A549 (cell line): Measurements from ENCODE around the gene GOLGA6D. TPM values are rescaled to one million over a fixed set of nuclear protein-coding genes. Genes with fewer than 3 reads are reported as not detected.
"Not testable (repeated sequence)": the region's sequence is repeated elsewhere in the genome, so short reads cannot be mapped to it uniquely, and the experiment has no call there.

Experiments used
- ATAC-seq, 2 experiments: fragments of 200-7000 bp in 1 of 2; fragments of >200 bp in 1 of 2; cut with Nextera tagmentation in 1 of 2; cut with Tn5 transposase in 1 of 2; 3 replicates each; pipeline versions ENCODE4 v1.8.0 to v1.9.1; 2018 to 2020; ENCODE audit warnings: mild to moderate bottlenecking in 1 of 2, moderate library complexity in 1 of 2
- CTCF ChIA-PET: fragments of 300-600 bp; sonication (Branson Sonifier 250); formaldehyde crosslinking; extraction: SDS; loops from one replicate; lab custom pipeline; 2021; ENCODE audit warnings: antibody characterized with exemption, inconsistent platforms; lab: Yijun Ruan, JAX
- POLR2A ChIA-PET: fragments of 350-600 bp; formaldehyde crosslinking; extraction: SDS; loops from one replicate; lab custom pipeline; 2021; ENCODE audit warnings: antibody characterized with exemption, inconsistent platforms; lab: Yijun Ruan, JAX
- DNase-seq, 2 experiments: peaks; one replicate each; pipeline versions ENCODE4 v3.0.0 to v3.0.0-alpha.2; 2011 to 2016; ENCODE audit warnings: low read depth in 1 of 2, low spot score in 1 of 2
- FAIRE-seq: peaks from 2 replicates; lab custom pipeline; 2011; peaks lifted over from hg19 to GRCh38; lab: Jason Lieb, UNC
- H3K27ac ChIP-seq, 2 experiments: fragments of >200 bp; sonication (Bioruptor Twin); formaldehyde crosslinking; 3 replicates each; pipeline ENCODE4 v1.5.1; 2016 to 2017
- H3K4me1 ChIP-seq: fragments of >200 bp; sonication (Bioruptor Twin); formaldehyde crosslinking; 3 replicates; pipeline ENCODE4 v1.6.1; 2016
- H3K4me2 ChIP-seq: fragments of >200 bp; sonication (Bioruptor Twin); formaldehyde crosslinking; 3 replicates; pipeline ENCODE4 v1.6.1; 2016
- H3K4me3 ChIP-seq: fragments of >200 bp; sonication (Bioruptor Twin); formaldehyde crosslinking; 3 replicates; pipeline ENCODE4 v1.5.1; 2016
- H3K9me3 ChIP-seq: fragments of >200 bp; sonication (Bioruptor Twin); formaldehyde crosslinking; 3 replicates; pipeline ENCODE4 v1.6.1; 2016
- CEBPB ChIP-seq, 2 experiments: fragments of >200 bp in 1 of 2; sonication (Bioruptor Twin) in 1 of 2; formaldehyde crosslinking in 1 of 2; IDR thresholded peaks; 2 replicates each; pipeline ENCODE4 v1.6.1; 2012 to 2016
- CHD2 ChIP-seq: fragments of 150-350 bp; IDR thresholded peaks from 2 replicates; pipeline ENCODE4 v1.6.1; 2014; ENCODE audit warnings: low read length; ENCODE audit not compliant: partially characterized antibody
- CTCF ChIP-seq: fragments of >200 bp; sonication (Bioruptor Twin); formaldehyde crosslinking; IDR thresholded peaks from 3 replicates; pipeline ENCODE4 v1.5.1; 2016
- EP300 ChIP-seq, 2 experiments: fragments of >200 bp; sonication (Bioruptor Twin); formaldehyde crosslinking; IDR thresholded peaks; 2 replicates in 1 of 2; 3 replicates in 1 of 2; pipeline ENCODE4 v1.6.1; 2016 to 2017
- FOSL2 ChIP-seq, 2 experiments: fragments of 450-650 bp in 1 of 2; fragments of >200 bp in 1 of 2; sonication (Bioruptor Twin) in 1 of 2; formaldehyde crosslinking; IDR thresholded peaks; 2 replicates each; pipeline versions ENCODE4 v1.5.0 to v1.6.1; 2016 to 2020; ENCODE audit warnings: mild to moderate bottlenecking in 1 of 2, moderate library complexity in 1 of 2
- FOXS1 ChIP-seq: fragments of 250-450 bp; sonication (Bioruptor Pico); IDR thresholded peaks from 2 replicates; pipeline ENCODE4 v1.5.0; 2020; ENCODE audit warnings: mild to moderate bottlenecking, moderate library complexity
- HOXB5 ChIP-seq: fragments of 250-450 bp; sonication (Bioruptor Pico); IDR thresholded peaks from 2 replicates; pipeline ENCODE4 v1.5.0; 2020; ENCODE audit warnings: mild to moderate bottlenecking, moderate library complexity
- JUNB ChIP-seq: fragments of >200 bp; sonication (Bioruptor Twin); formaldehyde crosslinking; IDR thresholded peaks from 2 replicates; pipeline ENCODE4 v1.6.1; 2016
- NPAS2 ChIP-seq: fragments of 250-450 bp; sonication (Bioruptor Pico); IDR thresholded peaks from 2 replicates; pipeline ENCODE4 v1.8.0; 2022; ENCODE audit warnings: mild to moderate bottlenecking, moderate library complexity, borderline replicate concordance
- PHF8 ChIP-seq: fragments of 200-600 bp; sonication (generic); IDR thresholded peaks from 2 replicates; pipeline ENCODE4 v1.6.1; 2016; ENCODE audit warnings: low read depth, mild to moderate bottlenecking, antibody characterized with exemption, moderate library complexity, borderline replicate concordance
- POLR2A ChIP-seq: IDR thresholded peaks from 2 replicates; pipeline ENCODE4 v1.6.1; 2012; ENCODE audit warnings: mild to moderate bottlenecking, low read length
- RARB ChIP-seq: fragments of 250-450 bp; sonication (Bioruptor Pico); IDR thresholded peaks from 2 replicates; pipeline ENCODE4 v1.8.0; 2021; ENCODE audit warnings: mild to moderate bottlenecking, moderate library complexity
- RFX5 ChIP-seq: fragments of 450-650 bp; IDR thresholded peaks from 2 replicates; pipeline ENCODE4 v1.7.1; 2014; ENCODE audit warnings: antibody characterized with exemption, mild to moderate bottlenecking, moderate library complexity
- RNF2 ChIP-seq: fragments of 200-600 bp; sonication (generic); IDR thresholded peaks from 2 replicates; pipeline ENCODE4 v1.6.1; 2016; ENCODE audit warnings: low read depth, mild to moderate bottlenecking, antibody characterized with exemption, moderate library complexity, borderline replicate concordance
- SMC3 ChIP-seq: fragments of >200 bp; sonication (Bioruptor Twin); formaldehyde crosslinking; IDR thresholded peaks from 3 replicates; pipeline ENCODE4 v1.6.1; 2018; ENCODE audit warnings: inconsistent platforms
- TFCP2L1 ChIP-seq: fragments of 250-450 bp; sonication (Bioruptor Pico); IDR thresholded peaks from 2 replicates; pipeline ENCODE4 v1.5.0; 2021; ENCODE audit warnings: mild to moderate bottlenecking
- TP53 ChIP-seq: fragments of 250-450 bp; sonication (Bioruptor Pico); IDR thresholded peaks from 2 replicates; pipeline ENCODE4 v1.5.0; 2021; ENCODE audit warnings: mild to moderate bottlenecking, moderate library complexity
- USF2 ChIP-seq: fragments of 450-650 bp; IDR thresholded peaks from 2 replicates; pipeline ENCODE4 v1.6.1; 2014; ENCODE audit warnings: antibody characterized with exemption
- ZSCAN20 ChIP-seq: fragments of 250-450 bp; sonication (Bioruptor Pico); IDR thresholded peaks from 2 replicates; pipeline ENCODE4 v1.8.0; 2022; ENCODE audit warnings: mild to moderate bottlenecking, moderate library complexity
- WGBS: methylation state at CpG from one replicate; pipeline ENCODE4 v1.1.6; 2017; ENCODE audit errors: missing lambda C conversion rate; 5-methylcytosine and 5-hydroxymethylcytosine counted together
- polyA plus RNA-seq, 4 experiments: library from polyadenylated mRNA; depleted of rRNA in 3 of 4; stranded (reverse); fragments of >200 nt; fragmentation: RNase III in 1 of 4; extraction: RNeasy Plus Mini Kit Qiagen cat#74134 plus additional on column Dnase treatment in 1 of 4; gene quantifications; 2 replicates in 3 of 4; 3 replicates in 1 of 4; pipeline ENCODE4 v1.2.3, GENCODE V29; 2011 to 2017
- TF ChIP-seq, protein P1 (sequence below): fragments of >200 bp; sonication (Bioruptor Twin); formaldehyde crosslinking; IDR thresholded peaks from 3 replicates; pipeline ENCODE4 v1.6.1; 2016

GOLGA6D gene
- polyA plus RNA-seq, 2 of the 4 experiments (the other 2 are of a cell fraction), result 0.03 to 0.05 TPM

- CTCF ChIA-PET, result interaction anchor here (1.0 to 1.1 kb wide), 2 partner anchors 41 to 216 kb away, joined by 4 to 5 read pairs; no protein-coding TSS in a partner anchor
- H3K4me3 ChIP-seq, FAIRE-seq, H3K4me2 ChIP-seq, DNase-seq, H3K4me1 ChIP-seq, H3K27ac ChIP-seq, POLR2A ChIA-PET, ATAC-seq, H3K9me3 ChIP-seq: not testable (repeated sequence)
- WGBS, result 76% methylated on average over 1 of the region's 1 CpG
These were observed 36.9 kb upstream of the GOLGA6D start for GRCh38 chr15:75245741-75246140.

- H3K4me3 ChIP-seq, H3K27ac ChIP-seq, ATAC-seq, H3K4me2 ChIP-seq, POLR2A ChIA-PET, H3K9me3 ChIP-seq, FAIRE-seq, DNase-seq, H3K4me1 ChIP-seq: not testable (repeated sequence)
- 49% methylated on average over 6 of the region's 6 CpGs for WGBS
- CTCF ChIA-PET, result interaction anchor here (1.0 kb wide), 1 partner anchor 8 kb away, joined by 3 read pairs; no protein-coding TSS in a partner anchor
These were observed 33.6 kb upstream of the GOLGA6D start for GRCh38 chr15:75248991-75249390.

DNA sequence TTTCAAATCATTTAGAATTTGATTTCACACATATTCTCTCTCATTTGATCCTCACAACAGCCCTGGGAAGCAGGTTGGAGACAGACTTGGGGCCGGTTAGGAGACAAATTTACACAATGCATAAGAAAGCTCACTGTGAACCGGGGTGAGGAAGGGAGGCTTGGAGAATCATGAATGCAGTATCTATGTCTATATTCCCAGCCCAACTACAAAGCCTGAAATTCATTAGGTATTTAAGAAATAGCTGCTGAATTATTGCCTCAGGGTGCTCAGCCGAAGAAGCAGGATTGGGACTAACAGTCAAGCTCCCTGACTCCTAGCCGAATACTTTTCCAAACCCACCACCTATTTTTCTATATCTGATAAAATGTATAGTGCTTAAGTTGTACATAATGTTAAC is 32.9 kb upstream of the GOLGA6D start:
- ChIA-PET CTCF (interaction anchor here (0.6 to 1.0 kb wide), 2 partner anchors 9 to 672 kb away, joined by 3 read pairs; no protein-coding TSS in a partner anchor), POLR2A (interaction anchor here (0.6 kb wide), 1 partner anchor 509 kb away, joined by 3 read pairs; no protein-coding TSS in a partner anchor)
- DNase-seq (no peak), FAIRE-seq (no peak), ATAC-seq (no peak)
- Histone ChIP-seq H3K4me1 (0 out of 3 replicates have a peak, but pooled peaks cover 6% of the 10 kb centered on the region), H3K4me2 (no peak overlapping the region), H3K4me3 (no peak overlapping the region), H3K27ac (no peak overlapping the region), H3K9me3 (no peaks in the 10 kb centered on the region)
- TF ChIP-seq POLR2A (no peak), TFCP2L1 (CRISPR knock-in tag) (no peak), NPAS2 (CRISPR knock-in tag) (no peak), SMC3 (no peak), FOXS1 (CRISPR knock-in tag) (no peak), RFX5 (no peak), HOXB5 (CRISPR knock-in tag) (no peak), JUNB (no peak), RNF2 (no peak), TP53 (CRISPR knock-in tag) (no peak), USF2 (no peak), RARB (CRISPR knock-in tag) (no peak), PHF8 (no peak), EP300 (IDR thresholded peaks at IDR 0.05) (no peak), CHD2 (no peak), CTCF (no peak), FOSL2 (IDR thresholded peaks at IDR 0.05) (no peak), FOSL2 (CRISPR knock-in tag; IDR thresholded peaks at IDR 0.05) (no peak), ZSCAN20 (CRISPR knock-in tag) (no peak), CEBPB (IDR thresholded peaks at IDR 0.05) (no peak)
- TF ChIP-seq, protein P1, sequence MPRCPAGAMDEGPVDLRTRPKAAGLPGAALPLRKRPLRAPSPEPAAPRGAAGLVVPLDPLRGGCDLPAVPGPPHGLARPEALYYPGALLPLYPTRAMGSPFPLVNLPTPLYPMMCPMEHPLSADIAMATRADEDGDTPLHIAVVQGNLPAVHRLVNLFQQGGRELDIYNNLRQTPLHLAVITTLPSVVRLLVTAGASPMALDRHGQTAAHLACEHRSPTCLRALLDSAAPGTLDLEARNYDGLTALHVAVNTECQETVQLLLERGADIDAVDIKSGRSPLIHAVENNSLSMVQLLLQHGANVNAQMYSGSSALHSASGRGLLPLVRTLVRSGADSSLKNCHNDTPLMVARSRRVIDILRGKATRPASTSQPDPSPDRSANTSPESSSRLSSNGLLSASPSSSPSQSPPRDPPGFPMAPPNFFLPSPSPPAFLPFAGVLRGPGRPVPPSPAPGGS, result no peak
- WGBS, result 56% methylated on average over 4 of the region's 4 CpGs

DNA sequence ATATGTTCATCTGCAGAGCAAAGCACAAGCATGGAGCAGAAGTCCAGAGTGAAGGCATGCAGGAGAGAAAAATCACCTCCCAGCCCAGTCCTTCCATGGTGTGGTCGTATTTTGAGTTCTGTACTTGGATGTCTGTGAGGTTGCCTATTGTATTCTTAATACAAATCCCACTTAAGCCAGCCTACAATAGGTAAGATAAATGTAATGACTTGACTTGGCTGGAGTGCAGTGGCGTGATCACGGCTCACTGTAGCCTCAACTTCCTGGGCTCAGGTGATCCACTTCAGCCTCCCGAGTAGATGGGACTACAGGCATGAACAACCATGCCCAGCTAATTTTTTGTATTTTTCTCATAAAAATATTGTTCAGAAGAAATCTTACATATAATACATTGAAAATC is 31.3 kb upstream of the GOLGA6D start:
- CTCF ChIA-PET, result interaction anchor here (0.8 to 1.6 kb wide), 5 partner anchors 18 to 56 kb away, joined by 4 to 13 read pairs (median 5); no protein-coding TSS in a partner anchor
- H3K4me3 ChIP-seq, FAIRE-seq, H3K9me3 ChIP-seq, H3K4me2 ChIP-seq, H3K4me1 ChIP-seq, ATAC-seq, DNase-seq, H3K27ac ChIP-seq, POLR2A ChIA-PET: not testable (repeated sequence)
- 65% methylated on average over 4 of the region's 4 CpGs for WGBS
